Fibroblast of the aortic adventitia (primary cell): ENCODE data around the gene MEGF11. TPM values are rescaled to one million over a fixed set of nuclear protein-coding genes. Genes with fewer than 3 reads are reported as not detected.

Experiments used
- DNase-seq: peaks from one replicate; pipeline ENCODE4 v3.0.0-alpha.2; 2010; ENCODE audit warnings: low read depth
- H3K4me3 ChIP-seq: 2 replicates; pipeline ENCODE4 v1.5.1; 2011; ENCODE audit warnings: low read depth, mild to moderate bottlenecking, control low read depth, low read length, moderate library complexity
- CTCF ChIP-seq: IDR thresholded peaks from 2 replicates; pipeline ENCODE4 v1.5.1; 2011; ENCODE audit warnings: mild to moderate bottlenecking, low read length, control low read depth, inconsistent platforms; ENCODE audit not compliant: insufficient read depth
- total RNA-seq: library from RNA; depleted of rRNA; stranded (reverse); fragments of >200 nt; gene quantifications from 2 replicates; pipeline ENCODE4 v1.2.3, GENCODE V29; 2012; ENCODE audit warnings: low replicate concordance

The MEGF11 gene
- total RNA-seq, 1 donor = 0.36 TPM

DNA sequence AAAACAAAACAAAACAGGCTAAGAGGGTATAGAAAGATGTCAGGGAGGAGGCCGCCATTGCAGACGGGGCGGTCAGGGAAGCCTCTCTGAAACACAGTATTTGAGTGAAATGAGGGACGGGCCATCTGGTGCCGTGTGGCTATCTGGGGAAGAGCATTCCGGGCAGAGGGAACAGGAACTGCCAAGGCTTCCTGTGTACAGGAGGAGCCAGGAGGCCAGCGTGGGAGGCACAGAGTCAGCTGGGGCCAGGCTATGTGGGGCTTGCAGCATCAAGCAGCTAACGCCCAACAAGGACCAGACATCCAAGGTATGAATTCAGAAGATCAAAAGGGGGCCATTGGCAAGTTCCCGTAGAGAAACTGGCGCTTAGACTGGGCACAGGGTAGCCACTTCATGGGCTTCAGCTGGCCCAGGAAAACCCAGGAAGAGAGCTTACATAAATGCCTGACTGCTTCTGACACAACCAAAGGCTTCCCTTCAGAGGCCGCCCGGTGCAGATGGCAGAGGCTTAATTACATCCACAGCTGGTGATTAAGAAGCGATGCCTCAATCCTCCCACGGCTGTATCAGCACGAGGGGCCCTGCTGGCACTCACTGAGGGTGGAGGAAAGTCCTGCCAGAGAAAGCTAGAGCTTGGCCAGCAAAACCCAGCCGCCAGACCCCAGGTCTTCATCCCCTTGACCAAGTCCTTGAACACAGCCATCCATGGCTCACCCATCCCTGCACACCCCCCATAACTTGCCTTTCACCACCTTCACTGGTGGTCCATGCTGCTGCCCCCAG is 144.9 kb downstream of the MEGF11 start:
- DNase-seq = no peak
- TF ChIP-seq CTCF = no peak
- no peak overlapping the region for H3K4me3 ChIP-seq

- no peak for TF ChIP-seq CTCF
- no peak overlapping the region for H3K4me3 ChIP-seq
- DNase-seq = no peak
These were observed 146.5 kb downstream of the MEGF11 start for GRCh38 chr15:66107070-66107469.

- TF ChIP-seq CTCF = no peak
- no peak overlapping the region for H3K4me3 ChIP-seq
- DNase-seq = no peak
These were observed 148.0 kb downstream of the MEGF11 start for GRCh38 chr15:66105286-66106265.

- DNase-seq = no peak
- no peak for TF ChIP-seq CTCF
- no peak overlapping the region for H3K4me3 ChIP-seq
These were observed 150.3 kb downstream of the MEGF11 start for GRCh38 chr15:66103293-66103590.

DNA sequence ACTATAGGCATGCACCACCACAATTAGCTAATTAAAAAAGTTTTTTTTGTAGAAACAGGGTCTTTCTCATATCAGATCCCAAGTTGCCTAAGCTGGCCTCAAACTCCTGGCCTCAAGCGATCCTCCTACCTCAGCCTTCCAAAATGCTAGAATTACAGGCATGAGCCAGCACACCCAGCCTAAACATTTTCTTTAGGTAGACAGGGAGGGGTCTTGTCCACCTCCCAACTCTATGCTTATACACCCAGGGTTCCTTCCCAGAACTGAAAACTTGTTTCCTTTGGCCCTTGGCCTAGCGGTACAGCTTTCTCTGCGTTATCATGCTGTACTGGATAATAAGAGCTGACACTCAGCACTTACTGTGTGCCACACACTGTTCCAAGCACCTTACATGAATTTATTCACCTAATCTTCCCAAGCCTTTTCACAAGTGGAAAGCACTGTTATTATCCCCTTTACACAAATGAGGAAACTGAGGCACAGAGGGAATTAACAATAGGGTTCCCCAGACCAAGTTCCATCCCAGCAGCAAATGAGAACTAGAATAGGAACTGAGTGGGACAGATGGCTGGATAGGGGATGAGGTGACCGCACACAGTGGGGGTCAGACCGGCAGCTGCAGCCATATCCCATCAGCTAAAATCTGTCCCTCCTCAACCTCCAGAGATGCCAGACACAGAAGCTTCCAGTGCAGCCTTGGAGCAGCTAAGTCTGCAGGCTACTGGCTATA is 150.8 kb downstream of the MEGF11 start:
- DNase-seq = no peak
- H3K4me3 ChIP-seq = no peak overlapping the region
- TF ChIP-seq CTCF = no peak

GRCh38 chr15:66101715-66102395 is 151.7 kb downstream of the MEGF11 start:
- no peak overlapping the region for H3K4me3 ChIP-seq
- TF ChIP-seq CTCF = no peak
- no peak for DNase-seq
